Activated CD4-positive, alpha-beta T cell treated with anti-CD3 and anti-CD28 coated beads, Interleukin-10, Interleukin-2, amounts not matched to agents 100 ng/mL and 50 ng/mL, durations not matched to agents 16 hours and 8 hours (primary cell): ENCODE data around the gene HOXD10.

ENCODE experiments used
- DNase-seq: peaks from one replicate; pipeline ENCODE4 v3.0.0-alpha.2; 2020

HOXD10 gene

GRCh38 chr2:176082824-176083751 is 33.5 kb upstream of the HOXD10 start:
- no peak for DNase-seq

- no peak for DNase-seq
Measured at GRCh38 chr2:176083796-176084261, 32.7 kb upstream of the HOXD10 start, which contains the start of gene EVX2. Gene EVX2, minus strand, starts transcription at chr2:176083962. Its CDS starts 186 bp downstream, at chr2:176083776.

GRCh38 chr2:176084611-176085119 is 31.9 kb upstream of the HOXD10 start:
- DNase-seq: no peak

- no peak for DNase-seq
Measured at GRCh38 chr2:176085120-176085788, 31.3 kb upstream of the HOXD10 start.

- no peak for DNase-seq
Measured at GRCh38 chr2:176085861-176086771, 30.5 kb upstream of the HOXD10 start.

GRCh38 chr2:176087330-176088047 is 29.1 kb upstream of the HOXD10 start:
- no peak for DNase-seq

GRCh38 chr2:176088048-176088936 is 28.3 kb upstream of the HOXD10 start:
- peak; percentile 32 for DNase-seq

DNA sequence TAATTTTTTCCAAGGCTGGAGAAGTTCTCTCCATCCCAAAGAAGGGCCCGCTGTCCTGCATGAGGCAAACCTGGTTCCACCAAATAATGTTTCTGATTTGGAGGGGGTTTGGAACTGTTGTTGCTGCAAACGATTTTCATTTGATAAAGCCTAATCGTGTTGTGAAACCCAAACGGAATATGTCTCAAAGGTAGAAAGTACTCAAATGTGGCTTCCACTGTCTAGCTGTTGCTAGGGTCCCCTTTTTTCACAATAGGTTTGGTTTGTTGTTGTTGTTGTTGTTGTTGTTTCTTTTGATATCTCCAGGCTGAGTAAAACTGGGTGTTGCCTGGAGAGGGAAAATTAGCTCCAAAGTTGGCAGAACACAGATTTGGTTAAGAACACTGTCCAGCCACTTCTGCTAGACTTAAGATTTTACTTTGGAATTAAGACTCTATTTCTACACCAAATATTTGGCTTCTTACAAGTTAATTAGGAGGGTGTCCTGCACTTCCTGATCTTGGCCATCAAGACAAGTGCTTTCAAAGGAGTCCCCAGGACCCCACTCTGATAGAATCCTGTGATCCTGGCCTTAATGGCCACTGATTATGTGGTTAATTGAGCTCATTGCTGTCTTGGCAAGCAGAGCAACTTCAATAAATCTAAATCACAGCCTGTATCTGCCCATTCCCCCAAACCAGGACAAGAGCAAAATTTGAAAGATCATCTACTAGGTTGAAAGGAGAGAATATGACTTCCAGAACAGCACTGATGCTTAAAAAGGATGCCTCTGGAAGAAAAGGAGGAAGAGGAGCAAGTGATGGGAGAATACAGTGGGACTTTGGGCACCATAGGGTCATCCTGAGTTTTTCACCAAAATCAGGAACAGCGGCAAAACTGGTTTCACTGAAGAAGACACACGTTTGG is 27.4 kb upstream of the HOXD10 start:
- DNase-seq: no peak

DNA sequence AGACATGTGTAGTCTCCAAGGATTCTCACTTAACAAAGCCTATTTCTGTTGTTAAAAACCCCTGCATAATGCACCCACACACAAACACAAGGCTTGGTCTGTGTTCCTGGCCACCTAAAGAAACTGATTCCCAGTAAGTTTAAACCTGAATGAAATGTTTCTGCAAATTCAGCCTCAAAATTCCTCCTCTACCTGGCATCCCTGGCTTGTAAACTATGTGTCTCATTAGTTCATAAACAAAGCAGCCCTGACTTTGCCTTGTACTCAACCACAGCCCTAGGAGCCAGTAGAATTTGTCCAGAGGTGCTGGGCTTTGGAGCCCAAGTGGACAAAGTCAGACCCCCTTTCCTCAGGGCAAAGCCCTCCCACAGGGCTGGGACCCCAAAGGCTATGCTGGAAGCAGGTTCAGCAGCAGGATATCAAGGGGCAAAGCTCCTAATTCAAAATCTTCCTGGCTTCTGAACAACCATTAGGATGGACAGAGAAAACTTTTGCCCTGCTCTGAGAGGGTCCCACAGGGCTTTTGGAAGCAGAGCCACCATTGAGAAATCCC is 26.7 kb upstream of the HOXD10 start:
- DNase-seq: no peak

DNA sequence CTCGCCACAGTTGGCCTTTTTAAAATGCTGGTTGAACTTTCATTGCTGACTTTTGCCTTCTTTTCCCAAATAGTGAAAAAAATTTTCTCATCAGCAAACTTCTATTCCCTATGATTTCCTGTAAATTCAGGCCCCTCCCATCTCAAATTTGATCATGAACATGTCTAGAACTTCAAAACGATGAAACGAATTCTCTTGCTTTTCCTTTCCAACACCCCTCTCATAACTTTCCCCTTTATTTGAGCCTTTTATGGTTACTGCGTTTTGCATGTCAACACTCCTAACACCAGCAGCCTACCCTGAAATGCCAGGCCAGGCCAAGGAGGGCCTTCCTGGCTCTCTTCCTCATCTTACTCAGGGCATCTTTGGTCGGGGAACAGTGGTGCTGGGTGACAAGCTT is 25.7 kb upstream of the HOXD10 start:
- no peak for DNase-seq

DNA sequence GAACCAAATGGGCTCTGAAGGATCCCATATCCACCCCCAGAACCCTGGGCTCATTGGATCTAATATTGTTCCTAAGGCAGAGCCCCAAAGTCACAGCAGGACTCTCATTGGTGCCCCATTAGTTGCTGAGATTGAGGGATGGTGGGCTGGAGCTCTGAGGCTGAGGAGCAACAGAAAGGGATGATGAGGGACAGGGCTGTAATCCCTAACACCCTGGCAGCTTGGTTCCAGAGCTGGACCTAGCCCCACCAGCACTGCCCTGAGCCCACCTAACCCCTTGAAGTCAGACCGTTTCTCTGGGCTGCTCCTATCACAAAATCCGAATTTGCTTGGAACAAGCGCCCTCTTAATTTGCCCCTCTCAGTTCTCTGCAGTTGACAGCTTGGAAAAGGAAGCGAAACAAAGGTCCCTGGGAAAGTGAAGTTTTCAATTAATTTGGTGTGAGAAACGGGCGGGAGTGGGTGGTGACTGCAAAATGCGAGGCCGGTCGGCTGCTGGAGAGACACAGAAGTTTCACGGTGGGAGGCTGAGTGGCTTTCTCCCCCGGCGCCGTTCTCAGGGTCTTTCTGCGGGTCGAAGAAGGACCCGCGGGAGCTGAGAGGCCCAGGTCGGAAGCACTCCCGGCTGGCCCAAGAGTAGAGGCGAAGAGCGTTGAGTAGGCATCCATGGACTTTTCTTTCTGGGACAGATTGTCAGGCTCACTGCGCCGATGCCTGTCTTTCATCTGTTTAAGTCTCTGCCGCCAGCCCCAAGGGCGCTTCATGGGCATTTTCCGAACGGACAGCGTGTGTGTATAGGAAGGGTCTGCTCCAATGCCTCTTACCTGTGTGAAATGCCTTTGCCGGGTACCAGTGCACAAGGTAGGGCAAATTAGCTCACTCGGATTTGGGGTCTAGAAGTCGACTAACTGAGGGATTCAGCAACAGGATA is 25.0 kb upstream of the HOXD10 start:
- DNase-seq: no peak

GRCh38 chr2:176092270-176093144 is 24.1 kb upstream of the HOXD10 start, which contains the start of gene HOXD13:
Gene HOXD13, plus strand, starts transcription at chr2:176092721. Its CDS starts 170 bp downstream, at chr2:176092891.
- no peak for DNase-seq

- DNase-seq: no peak
Measured at GRCh38 chr2:176093145-176093897, 23.3 kb upstream of the HOXD10 start.

DNA sequence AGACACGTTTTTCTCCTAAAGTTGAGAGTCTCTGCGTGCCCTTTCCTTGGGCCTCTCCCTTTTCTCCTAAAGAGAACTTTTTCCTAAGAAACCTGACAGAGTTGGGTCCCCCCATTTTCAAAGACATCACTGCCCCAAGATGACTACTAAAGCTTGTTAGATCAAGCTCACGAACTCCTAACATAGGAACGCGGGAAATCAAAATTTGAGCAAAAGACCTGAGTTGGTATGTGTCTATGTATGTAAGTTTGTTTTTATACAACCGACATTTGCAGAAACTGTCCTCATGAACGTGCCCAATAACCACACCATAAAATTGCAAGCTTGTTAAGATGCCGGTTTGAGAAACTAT is 22.7 kb upstream of the HOXD10 start:
- no peak for DNase-seq

DNA sequence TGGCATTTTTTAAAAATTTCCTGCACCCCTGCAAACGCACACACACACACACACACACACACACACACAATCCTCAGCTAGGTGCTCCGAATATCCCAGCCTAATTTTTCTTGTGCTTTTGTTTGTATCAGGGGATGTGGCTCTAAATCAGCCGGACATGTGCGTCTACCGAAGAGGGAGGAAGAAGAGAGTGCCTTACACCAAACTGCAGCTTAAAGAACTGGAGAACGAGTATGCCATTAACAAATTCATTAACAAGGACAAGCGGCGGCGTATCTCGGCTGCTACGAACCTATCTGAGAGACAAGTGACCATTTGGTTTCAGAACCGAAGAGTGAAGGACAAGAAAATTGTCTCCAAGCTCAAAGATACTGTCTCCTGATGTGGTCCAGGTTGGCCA is 22.2 kb upstream of the HOXD10 start:
- DNase-seq: no peak

DNA sequence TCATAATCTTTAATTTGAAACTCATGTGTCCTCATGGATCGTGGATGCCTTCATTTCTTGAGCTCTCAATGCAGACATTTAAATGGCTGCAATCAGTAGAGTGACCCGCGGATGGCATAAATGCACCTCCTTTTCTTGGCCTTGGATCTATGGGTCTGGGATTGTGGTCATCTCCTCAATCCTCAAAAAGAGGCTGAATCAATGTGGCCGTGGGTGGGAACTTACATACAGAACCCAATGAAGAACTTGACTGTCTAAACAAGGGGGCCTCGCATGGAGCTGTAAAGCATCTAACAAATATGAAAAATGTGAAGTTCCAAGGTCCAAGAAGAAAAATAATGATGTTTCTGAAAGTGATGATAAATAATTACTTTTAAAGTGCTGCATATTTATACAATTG is 21.2 kb upstream of the HOXD10 start:
- DNase-seq: no peak
